Smooth muscle cell (in vitro differentiated cells): ENCODE results near the gene MATCAP1. TPM values are rescaled to one million over a fixed set of nuclear protein-coding genes. Genes with fewer than 3 reads are reported as not detected.
A peak's percentile ranks its signal among the peaks of the same experiment; 100 is the strongest.

Experiments
- DNase-seq: peaks from one replicate; lab custom pipeline; 2025; ENCODE audit not compliant: unreplicated experiment; lab: John Stamatoyannopoulos, UW
- H2AFZ ChIP-seq: fragments of 200-600 bp; sonication (generic); 2 replicates; pipeline ENCODE4 v1.6.0; 2016; ENCODE audit warnings: antibody characterized with exemption, low read depth, mild to moderate bottlenecking
- H3F3A ChIP-seq: fragments of 200-600 bp; sonication (generic); 2 replicates; pipeline ENCODE4 v1.6.0; 2017; ENCODE audit warnings: antibody characterized with exemption, low read depth
- H3K27ac ChIP-seq: fragments of 200-600 bp; sonication (generic); 2 replicates; pipeline ENCODE4 v1.5.1; 2016; ENCODE audit warnings: low read depth, mild to moderate bottlenecking
- H3K27me3 ChIP-seq: fragments of 200-600 bp; sonication (generic); 2 replicates; pipeline ENCODE4 v1.6.1; 2016; ENCODE audit warnings: low read depth, mild to moderate bottlenecking
- H3K36me3 ChIP-seq: fragments of 200-600 bp; sonication (generic); 2 replicates; pipeline ENCODE4 v1.5.1; 2016; ENCODE audit warnings: low read depth
- H3K4me1 ChIP-seq: fragments of 200-600 bp; sonication (generic); 2 replicates; pipeline ENCODE4 v1.5.1; 2016; ENCODE audit warnings: low read depth
- H3K4me2 ChIP-seq: fragments of 200-600 bp; sonication (generic); 2 replicates; pipeline ENCODE4 v1.6.0; 2016; ENCODE audit warnings: mild to moderate bottlenecking
- H3K4me3 ChIP-seq: fragments of 200-600 bp; sonication (generic); 2 replicates; pipeline ENCODE4 v1.5.1; 2016; ENCODE audit warnings: mild to moderate bottlenecking
- H3K79me2 ChIP-seq: fragments of 200-600 bp; sonication (generic); 2 replicates; pipeline ENCODE4 v1.6.0; 2016; ENCODE audit warnings: low read depth, mild to moderate bottlenecking
- H3K9ac ChIP-seq: fragments of 200-600 bp; sonication (generic); 2 replicates; pipeline ENCODE4 v1.6.0; 2016; ENCODE audit warnings: low read depth
- H3K9me3 ChIP-seq: fragments of 200-600 bp; sonication (generic); replicated peaks from 2 replicates; pipeline ENCODE4 v1.5.1; 2016; ENCODE audit warnings: low read depth
- H4K20me1 ChIP-seq: fragments of 200-600 bp; sonication (generic); 2 replicates; pipeline ENCODE4 v1.6.0; 2016; ENCODE audit warnings: low read depth
- WGBS: methylation state at CpG from one replicate; pipeline ENCODE4 v1.1.7; 2016; ENCODE audit warnings: low lambda C conversion rate; 5-methylcytosine and 5-hydroxymethylcytosine counted together
- polyA plus RNA-seq: library from polyadenylated mRNA; unstranded; fragments of >200 nt; fragmentation: Nextera tagmentation; extraction: Ambion mirVana; gene quantifications from 2 replicates; pipeline ENCODE4 v1.2.1, GENCODE V29; 2016
- total RNA-seq: library from RNA; depleted of rRNA; stranded (reverse); fragments of >200 nt; gene quantifications from 2 replicates; pipeline ENCODE4 v1.2.3, GENCODE V29; 2014
- TF ChIP-seq, protein P1 (sequence below): fragments of 200-600 bp; sonication (generic); IDR thresholded peaks from 2 replicates; pipeline ENCODE4 v1.5.1; 2017; ENCODE audit warnings: borderline replicate concordance, mild to moderate bottlenecking, antibody characterized with exemption; ENCODE audit not compliant: insufficient read depth, poor library complexity, severe bottlenecking

MATCAP1 gene
- total and polyA plus RNA-seq, 2 experiments from 2014 or later = 24.0 to 24.7 TPM

DNA sequence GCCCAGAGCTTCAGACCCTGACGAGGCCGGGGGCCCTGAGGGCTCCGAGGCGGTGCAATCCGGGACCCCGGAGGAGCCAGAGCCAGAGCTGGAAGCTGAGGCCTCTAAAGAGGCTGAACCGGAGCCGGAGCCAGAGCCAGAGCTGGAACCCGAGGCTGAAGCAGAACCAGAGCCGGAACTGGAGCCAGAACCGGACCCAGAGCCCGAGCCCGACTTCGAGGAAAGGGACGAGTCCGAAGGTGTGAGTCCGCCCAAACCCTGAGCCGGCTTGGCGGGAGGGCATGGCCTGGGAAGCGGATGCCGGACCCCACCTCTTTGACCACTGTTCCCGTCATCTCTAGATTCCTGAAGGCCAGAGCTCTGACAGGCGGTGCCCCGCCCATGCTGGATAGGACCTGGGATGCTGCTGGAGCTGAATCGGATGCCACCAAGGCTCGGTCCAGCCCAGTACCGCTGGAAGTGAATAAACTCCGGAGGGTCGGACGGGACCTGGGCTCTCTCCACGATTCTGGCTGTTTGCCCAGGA, 9.0 kb downstream of the MATCAP1 start:
- peaks cover 4% of the 10 kb centered on the region for H3F3A ChIP-seq
- H3K9me3 ChIP-seq = no peaks in the 10 kb centered on the region
- H3K4me2 ChIP-seq = peak overlapping the region; percentile 82
- 85% methylated on average over 31 of the region's 31 CpGs for WGBS
- no peaks in the 10 kb centered on the region for H3K27me3 ChIP-seq
- no peak for DNase-seq
- no peak overlapping the region for H3K27ac ChIP-seq
- TF ChIP-seq, protein P1, sequence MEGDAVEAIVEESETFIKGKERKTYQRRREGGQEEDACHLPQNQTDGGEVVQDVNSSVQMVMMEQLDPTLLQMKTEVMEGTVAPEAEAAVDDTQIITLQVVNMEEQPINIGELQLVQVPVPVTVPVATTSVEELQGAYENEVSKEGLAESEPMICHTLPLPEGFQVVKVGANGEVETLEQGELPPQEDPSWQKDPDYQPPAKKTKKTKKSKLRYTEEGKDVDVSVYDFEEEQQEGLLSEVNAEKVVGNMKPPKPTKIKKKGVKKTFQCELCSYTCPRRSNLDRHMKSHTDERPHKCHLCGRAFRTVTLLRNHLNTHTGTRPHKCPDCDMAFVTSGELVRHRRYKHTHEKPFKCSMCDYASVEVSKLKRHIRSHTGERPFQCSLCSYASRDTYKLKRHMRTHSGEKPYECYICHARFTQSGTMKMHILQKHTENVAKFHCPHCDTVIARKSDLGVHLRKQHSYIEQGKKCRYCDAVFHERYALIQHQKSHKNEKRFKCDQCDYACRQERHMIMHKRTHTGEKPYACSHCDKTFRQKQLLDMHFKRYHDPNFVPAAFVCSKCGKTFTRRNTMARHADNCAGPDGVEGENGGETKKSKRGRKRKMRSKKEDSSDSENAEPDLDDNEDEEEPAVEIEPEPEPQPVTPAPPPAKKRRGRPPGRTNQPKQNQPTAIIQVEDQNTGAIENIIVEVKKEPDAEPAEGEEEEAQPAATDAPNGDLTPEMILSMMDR = no peak
- H3K36me3 ChIP-seq = no peaks in the 10 kb centered on the region
- no peaks in the 10 kb centered on the region for H3K79me2 ChIP-seq
- H3K4me3 ChIP-seq = peak overlapping the region; percentile 47
- H4K20me1 ChIP-seq = peaks cover 33% of the 10 kb centered on the region
- no peak overlapping the region for H3K9ac ChIP-seq
- H3K4me1 ChIP-seq = peaks cover 16% of the 10 kb centered on the region
- no peak overlapping the region for H2AFZ ChIP-seq

- H3K79me2 ChIP-seq = no peaks in the 10 kb centered on the region
- WGBS = 4% methylated on average over 56 of the region's 71 CpGs
- H3F3A ChIP-seq = peaks cover 7% of the 10 kb centered on the region
- peak; percentile 67 for DNase-seq
- no peaks in the 10 kb centered on the region for H3K27me3 ChIP-seq
- TF ChIP-seq, protein P1 = no peak
- no peak overlapping the region for H2AFZ ChIP-seq
- no peaks in the 10 kb centered on the region for H3K9me3 ChIP-seq
- H3K4me3 ChIP-seq = peak overlapping the region; percentile 47
- H3K36me3 ChIP-seq = no peaks in the 10 kb centered on the region
- peaks cover 27% of the 10 kb centered on the region for H4K20me1 ChIP-seq
- no peak overlapping the region for H3K9ac ChIP-seq
- peak overlapping the region; percentile 10 for H3K27ac ChIP-seq
- H3K4me2 ChIP-seq = peak overlapping the region; percentile 82
- H3K4me1 ChIP-seq = peaks cover 23% of the 10 kb centered on the region
These were observed 9.7 kb downstream of the MATCAP1 start for GRCh38 chr16:67173808-67174705.

DNA sequence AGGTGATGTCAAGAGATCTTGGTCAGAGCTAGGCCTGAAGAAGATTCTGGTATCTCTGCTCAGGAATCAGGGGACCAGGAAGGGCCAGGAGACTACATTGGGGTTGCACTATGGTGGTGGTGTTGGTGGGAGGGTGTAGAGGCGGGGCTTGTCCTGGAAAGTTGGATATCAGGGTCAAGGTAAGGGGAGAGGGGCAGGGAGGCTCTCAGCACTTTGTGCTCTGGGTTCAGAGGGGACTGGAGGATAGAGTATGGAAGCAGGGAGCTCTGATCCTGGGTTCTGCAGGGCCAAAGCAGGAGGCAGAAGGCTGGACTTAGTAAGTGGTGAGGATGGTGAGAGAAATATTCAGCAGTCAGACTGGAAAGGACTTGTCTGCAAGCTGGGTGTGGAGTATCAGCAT, 10.4 kb downstream of the MATCAP1 start:
- Histone ChIP-seq H3K9me3 (no peaks in the 10 kb centered on the region), H3K27me3 (no peaks in the 10 kb centered on the region), H4K20me1 (peaks cover 20% of the 10 kb centered on the region), H2AFZ (no peak overlapping the region), H3K4me3 (peak overlapping the region; percentile 47), H3K36me3 (no peaks in the 10 kb centered on the region), H3F3A (peaks cover 7% of the 10 kb centered on the region), H3K4me2 (peak overlapping the region; percentile 82), H3K4me1 (peaks cover 24% of the 10 kb centered on the region), H3K27ac (peak overlapping the region; percentile 10), H3K79me2 (no peaks in the 10 kb centered on the region), H3K9ac (no peak overlapping the region)
- no peak for DNase-seq
- TF ChIP-seq, protein P1 = no peak
- 91% methylated on average over 1 of the region's 1 CpG for WGBS
